GM18909 (cell line): ENCODE data around the gene NEK9.
"Not testable (repeated sequence)": the region's sequence is repeated elsewhere in the genome, so short reads cannot be mapped to it uniquely, and the experiment has no call there.

Source experiments
- ATAC-seq: cut with Tn5 transposase; IDR thresholded peaks from one replicate; pipeline ENCODE4 v1.9.1; 2021; ENCODE audit warnings: mild to moderate bottlenecking; ENCODE audit not compliant: unreplicated experiment, poor library complexity

Gene NEK9

DNA sequence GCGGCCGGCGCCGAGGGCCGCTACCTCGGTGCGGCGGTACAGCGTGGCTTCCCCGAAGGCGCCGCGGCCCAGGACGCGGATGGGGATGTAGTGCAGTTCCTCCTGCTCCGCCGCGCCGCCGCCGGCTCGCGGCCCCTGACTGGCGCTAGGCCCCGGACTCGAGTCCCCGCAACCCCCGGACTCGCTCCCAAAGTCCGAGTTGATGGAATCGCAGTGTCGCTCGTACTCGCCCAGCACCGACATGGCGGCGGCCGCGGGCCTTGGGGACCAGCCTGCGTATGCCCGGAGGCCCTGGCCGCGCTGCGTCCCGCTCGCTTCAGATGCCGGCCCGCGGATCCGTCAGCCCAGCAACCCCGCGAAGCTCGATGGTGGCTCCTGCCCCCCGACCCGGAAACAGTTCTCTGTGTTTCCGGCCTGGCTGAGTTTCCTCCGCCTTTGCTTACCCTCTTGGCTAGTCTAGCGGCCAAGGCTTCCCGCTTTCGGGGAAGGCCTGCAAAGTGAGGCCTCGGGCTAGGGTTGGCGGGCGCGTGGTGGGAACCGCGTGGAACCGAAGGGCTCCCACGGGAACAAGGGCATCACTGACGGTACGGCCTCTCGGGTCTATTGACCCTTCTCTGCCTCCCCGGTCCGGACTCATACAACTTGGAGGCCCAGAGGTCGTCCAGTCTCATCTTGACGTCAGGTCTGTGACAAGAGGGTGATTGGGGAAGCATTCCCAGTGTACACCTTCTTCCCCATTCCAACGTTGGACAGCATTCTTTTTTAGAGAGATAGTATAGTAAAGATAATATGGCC is at the start of gene NEK9:
Gene NEK9 (minus strand): TSS at position 370 of the 795 bp plus-strand sequence. CDS start 127 bp downstream, at position 243.
- ATAC-seq = peak; percentile 85

DNA sequence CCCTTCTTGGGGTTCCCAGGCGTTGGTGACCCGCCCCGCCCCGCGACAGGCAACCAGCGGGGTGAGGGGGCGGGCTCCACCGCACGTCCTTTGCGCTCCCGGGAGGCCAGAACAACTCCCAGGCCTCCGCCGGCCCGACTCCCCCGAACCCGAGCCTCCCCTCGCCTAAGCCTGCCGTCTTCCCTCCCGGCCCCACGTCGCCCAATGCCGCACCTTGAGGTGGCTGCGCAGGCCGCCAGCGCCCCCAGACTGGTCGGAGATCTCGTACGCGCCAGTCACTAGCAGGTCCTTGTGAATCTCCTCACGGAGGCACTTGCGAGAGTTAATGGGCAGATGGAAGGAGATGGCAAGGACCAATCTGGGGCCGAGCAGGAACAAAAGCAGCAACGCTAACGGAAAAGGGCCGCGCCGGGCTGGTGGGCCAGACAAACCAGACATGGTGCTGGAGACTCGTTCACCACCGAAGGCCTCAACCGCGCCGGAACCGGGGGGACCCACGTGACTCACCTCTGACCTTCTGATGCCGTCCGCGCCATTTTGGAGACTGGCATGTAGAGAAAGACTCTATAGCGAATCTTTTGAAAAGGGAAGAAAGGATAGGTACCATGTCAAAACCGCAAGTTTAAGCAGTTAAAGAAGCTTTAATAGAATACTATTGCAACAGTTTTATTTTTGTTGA is 49.4 kb upstream of the NEK9 start, which contains the start of gene TMED10:
Gene TMED10 (minus strand): TSS at position 471 of the 679 bp plus-strand sequence. CDS start 33 bp downstream, at position 438.
- ATAC-seq = peak; percentile 76

DNA sequence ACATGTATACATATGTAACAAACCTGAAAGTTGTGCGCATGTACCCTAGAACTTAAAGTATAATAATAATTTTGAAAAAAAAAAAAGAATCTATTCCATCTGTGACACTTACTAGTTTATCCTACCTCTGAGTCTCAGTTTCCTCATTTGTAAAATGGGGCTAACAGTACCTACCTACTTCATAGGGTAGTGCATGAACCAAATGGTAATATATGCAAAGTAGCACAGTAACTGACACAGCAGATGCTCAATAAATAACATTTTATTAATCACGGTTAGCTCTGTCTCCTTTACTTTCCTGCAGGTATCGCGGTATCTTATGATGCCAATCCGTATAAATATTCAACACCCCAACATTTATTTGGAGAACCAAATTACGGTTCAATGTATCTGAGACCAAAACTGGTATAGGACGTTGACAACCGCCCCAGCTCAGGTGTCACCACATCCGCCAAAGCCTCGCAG is 48.9 kb upstream of the NEK9 start:
- ATAC-seq = peak; percentile 11

DNA sequence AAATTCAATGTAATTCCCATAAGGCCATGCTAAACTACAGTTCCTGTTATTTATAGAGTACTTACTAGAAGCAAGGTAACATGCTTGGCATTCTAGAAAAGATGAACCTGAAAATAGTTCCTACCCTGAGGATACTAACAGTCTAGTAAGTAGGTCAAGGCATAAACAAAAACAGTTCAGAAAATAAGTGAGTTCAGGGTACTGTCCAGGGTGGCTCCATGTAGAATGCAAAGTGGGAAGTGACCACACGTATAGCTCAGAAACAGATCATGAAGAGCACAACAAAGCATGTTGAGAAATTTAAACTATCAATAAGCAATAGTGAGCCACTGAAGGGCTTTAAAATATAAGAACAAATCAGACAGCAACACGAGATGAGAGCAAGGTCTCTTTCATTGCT is 47.2 kb upstream of the NEK9 start:
- ATAC-seq = no peak

DNA sequence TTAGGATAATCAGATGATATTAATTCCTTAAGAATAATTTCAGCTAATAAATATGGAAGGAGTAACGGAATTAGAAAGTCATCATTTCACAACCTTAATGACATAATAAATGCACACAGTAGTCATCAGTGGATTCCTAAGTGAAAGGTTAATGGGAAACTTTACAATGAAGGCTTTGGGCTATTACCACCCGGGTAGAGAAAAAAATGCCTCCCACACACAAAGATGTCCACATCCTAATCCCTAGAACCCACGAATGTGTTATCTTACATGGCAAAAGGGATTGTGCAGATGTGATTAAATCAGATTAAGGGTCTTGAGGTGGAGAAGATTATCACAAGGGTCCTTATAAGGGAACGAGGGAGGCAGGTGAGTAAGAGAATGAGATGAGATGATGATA is 43.9 kb upstream of the NEK9 start:
- no peak for ATAC-seq

DNA sequence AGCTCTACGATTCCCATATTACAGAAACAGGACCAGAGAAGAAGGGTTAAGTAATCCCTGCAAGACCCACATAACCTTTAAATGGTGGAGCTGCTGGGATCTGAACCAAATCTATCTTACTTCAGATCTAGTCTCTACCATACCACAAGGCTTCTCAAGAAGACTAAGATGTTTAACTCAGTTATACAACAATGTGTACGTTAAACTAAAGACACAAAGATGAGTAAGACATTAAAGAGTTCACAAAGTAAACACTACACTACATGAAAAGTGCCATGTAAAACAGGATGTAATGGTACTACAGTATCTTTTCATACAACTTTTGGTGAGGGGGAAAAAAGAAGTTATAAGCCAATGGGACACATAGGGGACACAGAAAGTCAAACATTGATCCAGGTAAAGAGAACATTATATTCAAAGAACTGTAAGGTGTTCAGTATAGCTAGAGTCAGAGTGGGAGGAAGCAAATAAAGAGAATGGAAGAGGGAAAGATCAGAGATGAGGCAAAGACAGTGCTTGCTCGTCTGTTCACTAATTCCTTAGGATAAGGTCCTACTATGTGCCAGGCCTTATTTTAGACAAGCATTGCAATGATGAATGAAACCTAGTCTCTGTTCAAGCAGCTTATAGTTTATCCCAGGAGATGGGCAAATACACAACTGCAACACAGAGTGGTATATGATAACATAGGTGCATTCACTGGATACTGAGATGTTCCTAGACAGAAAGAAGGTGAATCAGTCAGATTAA is 41.9 kb upstream of the NEK9 start:
- ATAC-seq = no peak

DNA sequence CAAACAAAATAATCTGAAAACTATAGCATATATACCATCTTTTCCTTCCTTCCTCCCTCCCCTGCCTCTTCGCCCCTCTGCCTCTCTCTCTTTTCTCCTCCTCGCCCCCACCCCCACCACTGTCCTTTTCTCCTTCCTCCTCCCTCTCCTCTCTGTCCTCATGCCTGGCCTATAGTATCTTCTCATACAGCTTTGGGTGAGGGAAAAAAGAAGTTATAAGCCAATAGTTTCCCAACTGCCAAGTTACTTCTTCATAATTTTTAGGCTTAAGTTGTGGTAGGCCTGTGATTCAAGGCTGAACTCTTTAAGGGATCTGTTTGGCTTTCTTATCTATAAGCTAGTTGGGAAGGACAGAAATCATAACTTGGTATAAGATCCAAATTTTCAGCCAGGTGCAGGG is 40.5 kb upstream of the NEK9 start:
- no peak for ATAC-seq

DNA sequence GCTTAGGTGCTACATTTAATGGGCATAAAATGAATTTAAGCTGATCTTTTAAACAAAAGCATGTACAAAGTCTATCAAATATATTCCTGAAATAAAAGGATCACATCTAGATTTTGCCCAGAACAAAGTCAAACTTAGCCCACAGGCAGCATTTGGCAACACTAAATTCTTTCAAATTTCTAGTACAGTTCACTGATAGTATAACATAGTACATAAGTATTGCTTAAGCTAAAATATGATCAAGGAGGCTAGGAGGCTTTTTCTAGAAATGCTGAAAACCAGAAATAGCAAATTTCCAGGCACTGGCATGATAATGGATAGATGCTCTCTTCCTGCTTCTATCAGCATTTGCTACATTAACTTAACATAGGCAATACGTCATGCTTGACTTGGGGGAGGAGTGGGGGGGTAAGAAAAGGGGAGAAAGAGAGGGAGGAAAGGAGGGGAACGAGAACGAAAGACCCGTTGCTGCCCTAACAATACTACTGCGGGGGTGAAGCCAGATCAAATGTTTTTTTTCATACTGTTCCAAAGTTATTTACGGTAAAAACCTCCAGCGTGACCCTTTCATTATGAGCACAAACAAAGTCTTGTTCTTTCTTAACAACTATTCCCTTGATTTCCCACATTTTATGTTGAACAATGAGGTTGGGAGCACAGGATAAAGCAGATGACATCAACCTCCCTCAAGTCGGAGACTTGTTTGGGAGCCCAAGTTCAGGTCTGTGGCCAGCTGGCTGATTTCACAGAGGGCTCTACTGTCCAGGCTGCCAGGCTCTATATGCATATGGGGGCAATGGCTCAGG is 38.9 kb upstream of the NEK9 start:
- no peak for ATAC-seq

DNA sequence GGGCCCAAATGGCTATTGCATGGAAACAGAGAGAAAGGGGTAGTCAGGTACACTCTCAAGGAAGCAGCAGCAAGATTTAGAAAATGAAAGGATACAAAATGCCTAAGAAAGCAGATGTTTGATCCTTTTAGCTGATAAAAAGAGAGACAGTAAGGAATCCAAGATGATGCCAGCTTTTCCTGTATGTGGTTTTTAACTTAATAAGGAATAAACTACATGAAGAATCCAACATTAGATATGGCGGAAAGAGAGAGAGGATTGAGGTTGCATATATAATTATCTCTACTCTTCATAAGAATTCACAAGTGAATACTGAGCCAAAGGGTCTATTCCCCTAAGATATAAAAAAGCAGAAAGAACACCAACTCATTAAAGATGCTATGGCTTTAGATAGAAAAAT is 38.0 kb upstream of the NEK9 start:
- no peak for ATAC-seq

DNA sequence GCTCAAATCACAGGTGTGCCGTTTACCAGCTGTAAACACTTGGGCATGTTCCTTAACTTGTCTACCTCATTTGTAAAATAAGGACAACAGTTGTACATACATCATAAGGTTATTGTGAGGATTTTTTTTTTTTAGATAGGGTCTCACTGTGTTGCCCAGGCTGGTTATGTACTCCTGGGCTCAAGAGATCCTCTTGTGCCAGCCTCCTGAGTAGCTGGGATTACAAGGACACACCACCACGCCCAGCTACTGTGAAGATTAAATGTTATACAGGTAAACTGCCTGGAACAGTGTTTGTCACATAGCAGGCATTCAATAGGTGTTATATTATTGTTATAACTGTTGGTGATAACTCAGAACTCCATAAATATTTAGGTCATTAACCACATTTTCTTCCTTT is 36.8 kb upstream of the NEK9 start:
- ATAC-seq = no peak

DNA sequence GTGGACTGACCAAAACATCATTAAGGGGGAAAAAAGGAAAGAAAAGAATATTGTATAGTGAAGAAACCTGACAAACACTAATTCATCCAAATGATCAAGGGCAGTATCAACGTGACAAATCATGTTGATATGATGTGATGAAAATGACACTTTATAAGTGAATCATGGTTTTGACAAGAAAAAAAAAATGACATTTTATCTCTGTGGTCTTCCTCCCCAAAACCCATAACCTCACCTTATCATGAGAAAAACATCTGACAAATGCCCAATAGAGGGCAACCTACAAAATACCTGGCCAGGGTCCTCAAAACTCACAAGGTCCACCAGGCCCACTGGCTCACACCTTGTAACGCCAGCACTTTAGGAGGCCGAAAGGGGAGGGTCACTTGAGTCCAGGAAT is 35.8 kb upstream of the NEK9 start:
- ATAC-seq = no peak

DNA sequence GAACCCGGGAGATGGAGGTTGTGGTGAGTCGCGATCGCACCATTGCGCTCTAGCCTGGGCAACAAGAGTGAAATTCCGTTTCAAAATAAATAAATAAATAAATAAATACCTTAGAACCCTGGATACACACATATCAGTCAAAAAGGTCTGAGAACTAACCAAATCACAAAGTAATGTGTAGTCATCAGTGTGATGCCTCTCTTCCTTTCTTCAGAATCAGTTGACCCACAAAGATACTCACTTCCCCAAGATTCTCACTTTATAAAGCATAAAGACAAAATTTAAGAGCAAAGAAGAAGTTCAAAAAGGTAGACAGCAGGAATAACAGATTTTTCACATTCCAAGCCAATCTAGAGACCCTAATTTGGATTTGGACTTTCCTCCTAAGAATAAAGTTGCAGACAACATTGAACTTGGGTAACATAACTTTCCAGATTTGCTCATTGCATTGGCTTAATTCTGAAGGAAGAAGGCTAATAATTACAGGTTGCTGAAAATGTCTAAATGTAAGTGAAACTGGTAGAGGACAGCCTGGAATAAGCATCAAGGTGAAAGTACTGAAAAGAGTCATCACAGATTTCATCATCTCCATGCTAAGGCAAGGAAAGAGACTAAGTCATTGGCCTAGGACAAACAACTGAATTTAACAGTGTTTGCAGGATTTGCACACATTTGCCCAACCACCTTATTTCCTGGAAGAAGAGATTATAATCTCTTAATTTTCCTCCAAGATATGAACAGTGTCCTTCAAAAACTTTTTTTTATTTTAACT is 32.2 kb upstream of the NEK9 start:
- ATAC-seq = no peak

DNA sequence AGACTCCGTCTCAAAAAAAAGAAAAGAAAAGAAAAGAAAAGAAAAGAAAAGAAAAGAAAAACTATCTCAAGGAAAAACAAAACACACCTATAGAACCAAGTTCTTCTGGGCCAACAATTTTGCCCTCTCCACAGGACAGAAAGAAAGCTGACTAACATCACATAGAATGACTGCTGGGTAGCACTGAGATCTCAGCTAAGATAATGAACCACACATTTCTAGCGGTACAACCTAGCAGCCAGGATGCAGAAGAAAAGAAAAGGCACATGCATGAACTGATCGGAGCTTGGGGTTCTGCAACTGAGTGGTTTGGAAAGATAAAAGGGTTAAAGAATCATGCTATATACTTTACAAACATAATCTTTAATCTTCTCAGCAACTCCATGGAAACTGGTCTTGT is 30.1 kb upstream of the NEK9 start:
- ATAC-seq = no peak

DNA sequence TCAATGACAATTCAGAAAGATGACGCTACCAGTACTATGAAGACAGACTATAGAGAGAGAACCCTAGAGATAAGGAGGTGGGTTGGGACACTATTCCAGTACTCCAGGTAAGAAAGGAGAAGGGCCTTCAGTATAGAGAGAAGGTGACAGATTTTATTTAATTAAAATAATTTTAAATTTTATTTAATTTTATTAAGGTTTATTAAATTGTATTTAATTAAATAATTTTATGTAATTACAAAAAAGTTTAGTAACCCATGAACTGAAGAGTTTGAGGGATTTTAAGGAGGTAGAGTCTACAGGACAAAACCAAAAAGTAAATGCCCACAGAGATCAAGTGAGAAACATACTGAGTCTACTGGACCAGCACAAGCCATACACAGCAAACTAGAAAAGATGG is 29.3 kb upstream of the NEK9 start:
- no peak for ATAC-seq

DNA sequence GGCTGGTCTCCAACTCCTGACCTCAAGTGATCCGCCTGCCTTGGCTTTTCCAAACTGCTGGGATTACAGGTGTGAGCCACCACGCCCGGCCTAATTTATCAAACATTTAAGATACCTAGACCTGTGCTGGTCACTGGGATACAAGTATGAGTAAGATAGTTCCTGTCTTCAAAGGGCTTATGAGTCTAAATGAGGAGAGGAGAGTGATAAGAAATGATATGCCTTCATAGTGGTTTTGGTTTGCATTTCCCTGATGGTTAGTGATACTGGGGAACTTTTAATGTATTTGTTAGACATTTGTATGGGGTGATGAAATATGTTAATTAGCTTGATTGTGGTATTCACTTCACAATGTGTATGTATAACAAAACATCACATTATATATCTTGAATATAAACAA is 28.3 kb upstream of the NEK9 start:
- no peak for ATAC-seq

DNA sequence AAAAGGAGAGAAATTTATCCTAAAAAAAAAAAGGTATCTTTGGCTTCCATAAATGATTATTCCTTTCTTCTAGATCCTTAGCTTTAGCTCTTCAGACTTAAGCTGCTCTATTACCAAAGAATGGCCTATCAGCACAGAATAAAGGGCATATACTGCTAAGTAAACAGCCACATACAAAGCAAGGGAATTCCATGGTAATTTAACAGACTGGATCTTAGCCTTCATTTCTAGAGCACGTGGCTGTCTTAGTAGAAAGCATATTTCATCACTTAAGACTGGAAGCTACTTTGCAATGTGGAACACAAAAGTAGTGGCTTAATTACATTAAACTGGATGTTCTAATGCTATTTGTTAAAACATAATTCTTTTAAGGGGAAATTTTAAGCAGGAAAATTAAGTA is 26.4 kb upstream of the NEK9 start:
- no peak for ATAC-seq

DNA sequence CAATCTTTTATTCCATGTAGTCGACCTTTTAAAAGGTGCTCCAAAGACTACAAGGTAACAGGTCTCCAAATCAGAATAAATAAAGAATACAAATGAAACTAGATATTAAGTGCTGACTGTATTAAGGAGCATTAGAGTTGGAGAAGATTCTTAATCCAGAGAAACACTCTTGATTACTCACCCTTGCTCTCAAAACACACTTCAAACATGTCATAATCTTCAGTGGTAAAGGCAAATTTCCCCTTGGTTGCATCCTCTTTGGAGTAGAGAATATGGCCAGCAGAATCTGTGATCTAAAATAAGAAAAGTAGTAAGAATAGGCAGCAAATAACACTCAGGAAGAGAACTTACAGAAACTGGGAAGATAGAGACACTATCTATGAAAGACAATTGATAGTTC is 25.0 kb upstream of the NEK9 start:
- ATAC-seq = no peak

DNA sequence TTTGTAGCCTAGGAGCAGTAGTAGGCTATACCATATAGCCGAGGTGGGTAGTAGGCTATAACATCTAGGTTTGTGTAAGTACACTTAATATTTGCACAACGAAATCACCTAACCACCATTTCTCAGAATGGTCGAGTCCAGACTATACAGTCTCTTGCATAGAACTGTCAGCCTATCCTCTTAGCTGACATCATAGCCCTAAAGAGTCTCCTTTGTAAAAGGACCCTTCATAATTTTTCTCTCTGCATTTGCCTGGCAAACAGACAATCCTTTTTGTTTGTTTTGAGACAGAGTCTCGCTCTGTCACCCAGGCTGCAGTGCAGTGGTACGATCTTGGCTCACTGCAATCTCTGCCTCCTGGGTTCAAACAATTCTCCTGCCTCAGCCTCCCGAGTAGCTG is 23.8 kb upstream of the NEK9 start:
- ATAC-seq = not testable (repeated sequence)

DNA sequence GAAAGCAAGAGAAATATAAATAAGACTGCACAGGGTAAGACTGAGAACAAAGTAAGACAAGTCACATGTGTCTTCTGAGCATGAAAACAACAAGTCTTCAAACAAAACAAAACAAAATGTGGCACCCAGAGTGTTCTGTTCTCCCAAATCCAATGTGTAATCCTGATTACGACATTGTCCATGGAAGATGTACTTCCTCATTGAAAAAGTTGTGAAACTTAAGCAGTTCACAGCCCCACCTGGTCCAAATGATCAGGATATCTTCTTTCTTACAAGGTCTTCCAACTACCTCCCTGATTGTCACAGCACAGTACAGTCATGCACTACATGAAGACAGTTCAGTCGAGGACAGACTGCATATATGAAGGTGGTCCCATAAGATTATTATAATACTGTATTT is 23.3 kb upstream of the NEK9 start:
- no peak for ATAC-seq
